ENCODE results near the gene HTR1B. TPM values are rescaled to one million over a fixed set of nuclear protein-coding genes. Genes with fewer than 3 reads are reported as not detected.

The HTR1B gene
- total and polyA plus RNA-seq, 9 donors: 0.12 to 0.63 (median 0.30) TPM; not detected in 3

GRCh38 chr6:77492530-77492929 is 29.2 kb upstream of the HTR1B start:
- intact Hi-C loops (cut with DNase I): no loop called here
- Histone ChIP-seq H3K27ac (no peak overlapping the region), H3K4me3 (no peak overlapping the region), H3K27me3 (no peaks in the 10 kb centered on the region), H3K9me3 (no peaks in the 10 kb centered on the region), H3K4me1 (ENCODE audit: insufficient read depth) (no peaks in the 10 kb centered on the region), H3K36me3 (no peaks in the 10 kb centered on the region)
- WGBS, 3 donors: 80 to 88% (median 84%) methylated on average over 2 of the region's 2 CpGs
- TF ChIP-seq CTCF (IDR thresholded peaks at IDR 0.05) (no peak), POLR2A (IDR thresholded peaks at IDR 0.05) (no peak), EP300 (IDR thresholded peaks at IDR 0.05) (no peak)
- no peak for DNase-seq

- Histone ChIP-seq H3K36me3 (no peaks in the 10 kb centered on the region), H3K27me3 (no peaks in the 10 kb centered on the region), H3K4me3 (no peak overlapping the region), H3K4me1 (ENCODE audit: insufficient read depth) (no peaks in the 10 kb centered on the region), H3K27ac (no peak overlapping the region), H3K9me3 (no peaks in the 10 kb centered on the region)
- intact Hi-C loops (cut with DNase I): no loop called here
- WGBS, 3 donors: 90 to 91% (median 90%) methylated on average over 1 of the region's 1 CpG
- TF ChIP-seq POLR2A (IDR thresholded peaks at IDR 0.05) (no peak), EP300 (IDR thresholded peaks at IDR 0.05) (no peak), CTCF (IDR thresholded peaks at IDR 0.05) (no peak)
- no peak for DNase-seq
Observed at GRCh38 chr6:77487808-77488425, 24.6 kb upstream of the HTR1B start.

GRCh38 chr6:77482981-77483380 is 19.7 kb upstream of the HTR1B start:
- H3K9me3 ChIP-seq: no peaks in the 10 kb centered on the region
- WGBS, 3 donors: 76 to 86% (median 78%) methylated on average over 1 of the region's 1 CpG
- intact Hi-C loops (cut with DNase I): no loop called here
- DNase-seq: no peak
- H3K36me3 ChIP-seq: no peaks in the 10 kb centered on the region
- no peak overlapping the region for H3K27ac ChIP-seq
- H3K27me3 ChIP-seq: no peaks in the 10 kb centered on the region
- no peaks in the 10 kb centered on the region for H3K4me1 ChIP-seq (ENCODE audit: insufficient read depth)
- no peak overlapping the region for H3K4me3 ChIP-seq
- TF ChIP-seq EP300 (IDR thresholded peaks at IDR 0.05) (no peak), CTCF (IDR thresholded peaks at IDR 0.05) (no peak), POLR2A (IDR thresholded peaks at IDR 0.05) (no peak)

- Histone ChIP-seq H3K4me1 (ENCODE audit: insufficient read depth) (no peaks in the 10 kb centered on the region), H3K27ac (no peak overlapping the region), H3K27me3 (no peaks in the 10 kb centered on the region), H3K36me3 (no peaks in the 10 kb centered on the region), H3K4me3 (no peak overlapping the region), H3K9me3 (no peaks in the 10 kb centered on the region)
- intact Hi-C loops (cut with DNase I): no loop called here
- WGBS, 3 donors: 93 to 95% (median 94%) methylated on average over 10 of the region's 10 CpGs
- TF ChIP-seq EP300 (IDR thresholded peaks at IDR 0.05): no peak
- DNase-seq: no peak
Observed at GRCh38 chr6:77474973-77475372, 11.7 kb upstream of the HTR1B start.

GRCh38 chr6:77474286-77474956 is 11.1 kb upstream of the HTR1B start:
- 84 to 85% (median 84%) methylated on average over 7 of the region's 7 CpGs for WGBS, 3 donors
- intact Hi-C loops (cut with DNase I): no loop called here

More at GRCh38 chr6:77474286-77474956, 11.1 kb upstream of the HTR1B start:
- no peaks in the 10 kb centered on the region for H3K9me3 ChIP-seq
- no peak for DNase-seq
- H3K27ac ChIP-seq: no peak overlapping the region
- no peak overlapping the region for H3K4me3 ChIP-seq
- H3K4me1 ChIP-seq (ENCODE audit: insufficient read depth): no peaks in the 10 kb centered on the region
- H3K36me3 ChIP-seq: no peaks in the 10 kb centered on the region
- H3K27me3 ChIP-seq: no peaks in the 10 kb centered on the region
- TF ChIP-seq CTCF (IDR thresholded peaks at IDR 0.05): no peak
- no peak for TF ChIP-seq EP300 (IDR thresholded peaks at IDR 0.05)
- TF ChIP-seq POLR2A (IDR thresholded peaks at IDR 0.05): no peak
